Endothelial cell of umbilical vein (primary cell): ENCODE data around the gene FBXO3. TPM values are rescaled to one million over a fixed set of nuclear protein-coding genes. Genes with fewer than 3 reads are reported as not detected.

ENCODE experiments used
- BruUV-seq: library from RNA; stranded (reverse); fragments of 400-500 nt; replicated peaks from 2 replicates; lab custom pipeline; 2021; lab: Mats Ljungman, UMichigan
- CTCF ChIA-PET: fragments of 300-600, 350-600 bp; sonication (Branson Sonifier 250); formaldehyde crosslinking; loops from one replicate; lab custom pipeline; 2021; ENCODE audit warnings: antibody characterized with exemption, inconsistent platforms; lab: Charles Lee
- POLR2A ChIA-PET: fragments of 300-600, 350-600 bp; sonication (Branson Sonifier 250); formaldehyde crosslinking; loops from one replicate; lab custom pipeline; 2021; ENCODE audit warnings: antibody characterized with exemption, inconsistent platforms; lab: Charles Lee
- DNase-seq: peaks from one replicate; pipeline ENCODE4 v3.0.0-alpha.2; 2011; ENCODE audit warnings: low read depth, low spot score
- FAIRE-seq: peaks from 2 replicates; lab custom pipeline; 2011; peaks lifted over from hg19 to GRCh38; lab: Jason Lieb, UNC
- H2AFZ ChIP-seq: 2 replicates; pipeline ENCODE4 v1.6.0; 2012; ENCODE audit warnings: low read depth, low read length, control low read depth, inconsistent platforms
- H3K27ac ChIP-seq: 2 replicates; pipeline ENCODE4 v1.5.1; 2011; ENCODE audit warnings: low read depth, mild to moderate bottlenecking, control low read depth, low read length, moderate library complexity; ENCODE audit not compliant: insufficient read depth
- H3K27me3 ChIP-seq, 2 experiments: 2 replicates each; pipeline versions ENCODE4 v1.6.0 to v1.6.1; 2011; ENCODE audit warnings: low read length in 2 of 2, mixed read lengths in 1 of 2; ENCODE audit not compliant: control insufficient read depth in 2 of 2, insufficient read depth in 2 of 2
- H3K36me3 ChIP-seq, 2 experiments: 2 replicates in 1 of 2; 3 replicates in 1 of 2; pipeline ENCODE4 v1.5.1; 2011; ENCODE audit warnings: low read length in 2 of 2, mild to moderate bottlenecking in 1 of 2, moderate library complexity in 1 of 2; ENCODE audit not compliant: control insufficient read depth in 2 of 2, insufficient read depth in 2 of 2; ENCODE audit errors: extremely low read depth in 1 of 2
- H3K4me1 ChIP-seq: 3 replicates; pipeline ENCODE4 v1.5.1; 2011; ENCODE audit warnings: mild to moderate bottlenecking, low read length; ENCODE audit not compliant: control insufficient read depth, insufficient read depth; ENCODE audit errors: extremely low read depth
- H3K4me2 ChIP-seq: 2 replicates; pipeline ENCODE4 v1.6.1; 2011; ENCODE audit warnings: low read length, control low read depth, mixed read lengths; ENCODE audit not compliant: insufficient read depth
- H3K4me3 ChIP-seq, 3 experiments: fragments of 200-600 bp in 1 of 3; sonication (generic), shearing (Covaris generic) in 1 of 3; replicated peaks in 1 of 3; 2 replicates each; pipeline ENCODE4 v1.5.1; 2011 to 2016; ENCODE audit warnings: control low read depth in 3 of 3, low read length in 3 of 3, mild to moderate bottlenecking in 2 of 3, inconsistent platforms in 1 of 3, low read depth in 1 of 3, moderate library complexity in 1 of 3; ENCODE audit not compliant: insufficient read depth in 1 of 3
- H3K79me2 ChIP-seq: 2 replicates; pipeline ENCODE4 v1.6.0; 2012; ENCODE audit warnings: low read length, inconsistent platforms; ENCODE audit not compliant: control insufficient read depth, insufficient read depth
- H3K9ac ChIP-seq: replicated peaks from 2 replicates; pipeline ENCODE3; 2011; ENCODE audit warnings: low read length, control low read depth; ENCODE audit not compliant: insufficient read depth; ENCODE audit errors: extremely low read depth
- H3K9me1 ChIP-seq: replicated peaks from 3 replicates; pipeline ENCODE4 v1.6.0; 2011; ENCODE audit warnings: mild to moderate bottlenecking, low read length; ENCODE audit not compliant: control insufficient read depth, insufficient read depth; ENCODE audit errors: extremely low read depth
- H3K9me3 ChIP-seq: replicated peaks from 2 replicates; pipeline ENCODE4 v1.5.1; 2012; ENCODE audit warnings: low read length, inconsistent platforms; ENCODE audit not compliant: control insufficient read depth, insufficient read depth
- H4K20me1 ChIP-seq: replicated peaks from 2 replicates; pipeline ENCODE3; 2011; ENCODE audit warnings: mild to moderate bottlenecking, low read length; ENCODE audit not compliant: control insufficient read depth, insufficient read depth; ENCODE audit errors: extremely low read depth
- CTCF ChIP-seq, 2 donors: IDR thresholded peaks; 1 replicate in 1 of 2; 2 replicates in 1 of 2; pipeline ENCODE4 v1.5.1; 2011; ENCODE audit warnings: low read length in 2 of 2, mild to moderate bottlenecking in 2 of 2, moderate library complexity in 2 of 2, control low read depth in 1 of 2, inconsistent platforms in 1 of 2, low read depth in 1 of 2; ENCODE audit not compliant: insufficient read depth in 1 of 2; ENCODE audit errors: extremely low read depth in 1 of 2
- EZH2 ChIP-seq: IDR thresholded peaks from 2 replicates; pipeline ENCODE4 v1.6.1; 2012; ENCODE audit warnings: borderline replicate concordance, low read depth, mild to moderate bottlenecking, moderate library complexity, low read length, inconsistent platforms; ENCODE audit not compliant: severe bottlenecking
- FOS ChIP-seq: IDR thresholded peaks from 2 replicates; pipeline ENCODE4 v1.6.1; 2011; ENCODE audit warnings: mild to moderate bottlenecking, low read length, moderate library complexity, borderline replicate concordance; ENCODE audit not compliant: insufficient read depth
- GATA2 ChIP-seq: IDR thresholded peaks from 2 replicates; pipeline ENCODE4 v1.7.0; 2011; ENCODE audit warnings: low read depth, mild to moderate bottlenecking, moderate library complexity, mixed read lengths, low read length; ENCODE audit not compliant: insufficient read length, insufficient read depth
- JUN ChIP-seq: IDR thresholded peaks from 2 replicates; pipeline ENCODE4 v1.6.1; 2011; ENCODE audit warnings: borderline replicate concordance, low read depth; ENCODE audit not compliant: insufficient read length, insufficient read depth
- MAX ChIP-seq: IDR thresholded peaks from 2 replicates; pipeline ENCODE4 v1.6.1; 2011; ENCODE audit not compliant: insufficient read depth, insufficient read length
- MYC ChIP-seq: IDR thresholded peaks from one replicate; pipeline ENCODE4 v1.6.1; 2011; ENCODE audit warnings: mild to moderate bottlenecking, low read depth, low read length
- POLR2A ChIP-seq: IDR thresholded peaks from 2 replicates; pipeline ENCODE4 v1.6.1; 2012; ENCODE audit warnings: low read depth, mild to moderate bottlenecking, control low read depth, low read length
- POLR2AphosphoS5 ChIP-seq: IDR thresholded peaks from 2 replicates; pipeline ENCODE4 v1.6.1; 2012; ENCODE audit warnings: low read depth, mild to moderate bottlenecking, control low read depth, low read length, moderate library complexity; ENCODE audit not compliant: insufficient read depth
- dilution Hi-C: fragments of 300-500 bp; cut with MboI; formaldehyde crosslinking; loops from one replicate; pipeline ENCODE4 v1.15.0; 2019; ENCODE audit warnings: low sequenced_read_pairs; ENCODE audit not compliant: extremely low pct_ligation_motif_present
- intact Hi-C: fragments of 100-400 bp; cut with micrococcal nuclease; formaldehyde crosslinking; loops from one replicate; pipeline ENCODE4 v1.10.0; 2022
- polyA plus RNA-seq, 4 experiments: library from polyadenylated mRNA; depleted of rRNA in 3 of 4; stranded (reverse) in 3 of 4; unstranded in 1 of 4; fragments of >200 nt; gene quantifications; 2 replicates each; pipeline versions ENCODE4 v1.2.1 to v1.2.3, GENCODE V29; 2011 to 2012; ENCODE audit warnings: missing spikeins in 1 of 4
- total RNA-seq: library from RNA; stranded (reverse); gene quantifications from 2 replicates; pipeline ENCODE4 v1.2.3, GENCODE V29; 2021

The FBXO3 gene
- total and polyA plus RNA-seq, 2 donors (not counting 3 experiments of a cell fraction or from before 2014, with no cell fraction given) = 18.0 to 23.1 TPM

- no peak overlapping the region for H2AFZ ChIP-seq
- DNase-seq (peak; percentile 69), FAIRE-seq (peak; percentile 38)
- TF ChIP-seq MYC (no peak), MAX (no peak), FOS (peak; percentile 21), POLR2AphosphoS5 (peak; percentile 25), GATA2 (peak; percentile 92)
- peaks cover 18 to 26% of the 10 kb centered on the region in 2 experiments for H3K36me3 ChIP-seq
- H3K4me1 ChIP-seq = peaks cover 60% of the 10 kb centered on the region
- no peaks in the 10 kb centered on the region for H3K9me1 ChIP-seq
- CTCF ChIA-PET = interaction anchor here (1.2 to 6.3 kb wide), 3 partner anchors 8 to 20 kb away, joined by 3 to 52 read pairs (median 6); partner anchors contain the start of gene CD59
- no peaks in the 10 kb centered on the region for H3K9me3 ChIP-seq
- H3K27me3 ChIP-seq = no peaks in the 10 kb centered on the region
- peaks cover 96% of the 10 kb centered on the region for H3K79me2 ChIP-seq
- H3K9ac ChIP-seq = peak overlapping the region; percentile 81
- no peaks in the 10 kb centered on the region for H4K20me1 ChIP-seq
- intact Hi-C loops (loop anchor here (1.0 kb wide), 3 partner anchors 14 to 32 kb away; partner anchors contain the start of gene CD59), dilution Hi-C loops (no loop called here)
- POLR2A ChIA-PET = interaction anchor here (0.6 kb wide), 1 partner anchor 21 kb away, joined by 3 read pairs; the partner anchor contains the start of gene C11orf91
- H3K27ac ChIP-seq = peak overlapping the region; percentile 99
- TSS peak; percentile 35 for BruUV-seq
- H3K4me2 ChIP-seq = peak overlapping the region; percentile 60
- no peak overlapping the region for H3K4me3 ChIP-seq
Measured at GRCh38 chr11:33722590-33723234, 51.6 kb downstream of the FBXO3 start.

DNA sequence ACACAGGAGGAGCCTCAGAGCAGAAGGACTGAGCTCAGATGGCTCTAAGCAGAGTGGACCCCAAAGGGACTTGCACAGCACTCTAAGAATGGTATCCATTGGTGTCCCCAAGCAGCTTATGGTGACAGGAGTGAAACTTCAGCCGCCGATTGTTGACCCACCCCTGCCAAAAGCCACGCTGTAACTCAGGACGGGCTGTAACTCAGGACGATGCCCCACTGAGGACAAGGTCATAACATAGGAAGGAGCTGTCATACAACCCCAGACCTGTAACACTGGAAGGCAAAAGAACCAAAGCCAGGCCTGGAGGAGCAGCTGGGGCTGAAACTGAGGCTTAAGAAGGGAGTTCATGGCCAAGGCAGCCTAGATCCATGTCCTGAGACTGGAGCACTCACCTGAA, 52.3 kb downstream of the FBXO3 start:
- Histone ChIP-seq H4K20me1 (no peaks in the 10 kb centered on the region), H3K9me1 (no peaks in the 10 kb centered on the region), H3K9ac (peak overlapping the region; percentile 81), H3K9me3 (no peaks in the 10 kb centered on the region), H3K4me3 (no peak overlapping the region), H3K4me1 (peaks cover 62% of the 10 kb centered on the region), H3K4me2 (peak overlapping the region; percentile 18), H2AFZ (no peak overlapping the region), H3K27me3 (no peaks in the 10 kb centered on the region), H3K36me3 (peaks cover 22 to 33% of the 10 kb centered on the region in 2 experiments), H3K27ac (peak overlapping the region; percentile 99), H3K79me2 (peaks cover 98% of the 10 kb centered on the region)
- FAIRE-seq (no peak), DNase-seq (no peak)
- no peak for TF ChIP-seq MAX
- no peak for TF ChIP-seq FOS
- TF ChIP-seq GATA2 = no peak
- no peak for TF ChIP-seq EZH2
- TF ChIP-seq POLR2A = no peak
- no peak for TF ChIP-seq POLR2AphosphoS5
- no peak for TF ChIP-seq MYC
- TF ChIP-seq JUN = no peak
- TF ChIP-seq CTCF (IDR thresholded peaks at IDR 0.05; ENCODE audit: extremely low read depth in 1 of 2, insufficient read depth in 1 of 2, low read depth in 1 of 2, low read length in 2 of 2) = no peak
- BruUV-seq = TSS peak; percentile 44
- CTCF ChIA-PET = interaction anchor here (0.6 to 6.3 kb wide), 4 partner anchors 9 to 20 kb away, joined by 3 to 52 read pairs (median 5); partner anchors contain the start of gene CD59
- intact Hi-C loops = no loop called here
- dilution Hi-C loops = no loop called here
- POLR2A ChIA-PET = interaction anchor here (0.6 to 0.9 kb wide), 2 partner anchors 15 to 21 kb away, joined by 3 read pairs; partner anchors contain the start of gene C11orf91
